ENCODE measurements around the gene POLR2B. TPM values are rescaled to one million over a fixed set of nuclear protein-coding genes. Genes with fewer than 3 reads are reported as not detected.

POLR2B gene
- total RNA-seq = 100 to 1,000 TPM; 108 to 112 TPM

GRCh38 chr4:56978750-56979303, at the start of gene POLR2B:
Gene POLR2B, plus strand, starts transcription at chr4:56978896. Its CDS starts 90 bp downstream, at chr4:56978986.

GRCh38 chr4:56977321-56978012, 1.2 kb upstream of the POLR2B start, which contains the start of gene NOA1:
Gene NOA1, minus strand, starts transcription at chr4:56977606. Its CDS starts 21 bp downstream, at chr4:56977585.

Other genes with a start within 250 kb of the POLR2B start
- gene SPINK2, start 157.2 kb upstream of the POLR2B start, total RNA-seq = 1 to 10 TPM; 1.6 to 1.9 TPM
- gene REST, start 71.0 kb upstream of the POLR2B start, total RNA-seq = 10 to 100 TPM; 55.3 to 62.0 TPM
- 10 to 100 TPM; 26.4 TPM for gene NOA1, start 1.3 kb upstream of the POLR2B start, total RNA-seq
- gene IGFBP7, start 131.5 kb downstream of the POLR2B start, total RNA-seq = under 1 TPM in 1 of 2 experiments, not detected in 1; 0.31 TPM